ENCODE measurements around the gene TMEM218. TPM values are rescaled to one million over a fixed set of nuclear protein-coding genes. Genes with fewer than 3 reads are reported as not detected.

Gene TMEM218
- total RNA-seq, 4 donors from 2014 or later = 9.9 to 19.9 (median 14.6) TPM

GRCh38 chr11:125155100-125155444 lies 43.6 kb upstream of the TMEM218 start:
- Histone ChIP-seq H3K27ac (no peak overlapping the region), H3K9me3 (no peaks in the 10 kb centered on the region), H3K36me3 (no peaks in the 10 kb centered on the region), H3K4me1 (peaks cover 4% of the 10 kb centered on the region), H3K27me3 (peaks cover 16% of the 10 kb centered on the region), H3K4me3 (no peak overlapping the region)
- WGBS = 88% methylated on average over 6 of the region's 6 CpGs
- TF ChIP-seq CTCF (IDR thresholded peaks at IDR 0.05) = no peak
- TF ChIP-seq POLR2A (IDR thresholded peaks at IDR 0.05) = no peak
- TF ChIP-seq POLR2AphosphoS5 (IDR thresholded peaks at IDR 0.05) = no peak
- TF ChIP-seq EP300 (IDR thresholded peaks at IDR 0.05) = no peak
- DNase-seq (ENCODE audit: low spot score in 2 of 2) = peak in 1 of 2 donors; percentile 35

GRCh38 chr11:125154378-125155099 lies 43.1 kb upstream of the TMEM218 start:
- no peak overlapping the region for H3K4me3 ChIP-seq
- H3K27me3 ChIP-seq = peaks cover 14% of the 10 kb centered on the region
- DNase-seq (ENCODE audit: low spot score in 2 of 2) = peak in 1 of 2 donors; percentile 25
- WGBS = 64% methylated on average over 7 of the region's 7 CpGs
- no peaks in the 10 kb centered on the region for H3K9me3 ChIP-seq
- H3K27ac ChIP-seq = no peak overlapping the region
- H3K36me3 ChIP-seq = no peaks in the 10 kb centered on the region
- peaks cover 4% of the 10 kb centered on the region for H3K4me1 ChIP-seq
- TF ChIP-seq EP300 (IDR thresholded peaks at IDR 0.05) (no peak), POLR2AphosphoS5 (IDR thresholded peaks at IDR 0.05) (no peak), CTCF (IDR thresholded peaks at IDR 0.05) (no peak), POLR2A (IDR thresholded peaks at IDR 0.05) (no peak)

- no peak for DNase-seq (ENCODE audit: low spot score in 2 of 2)
- Histone ChIP-seq H3K27ac (no peak overlapping the region), H3K4me1 (peaks cover 4% of the 10 kb centered on the region), H3K9me3 (no peaks in the 10 kb centered on the region), H3K4me3 (no peak overlapping the region), H3K36me3 (no peaks in the 10 kb centered on the region), H3K27me3 (peaks cover 14% of the 10 kb centered on the region)
- TF ChIP-seq POLR2A (IDR thresholded peaks at IDR 0.05) (no peak), POLR2AphosphoS5 (IDR thresholded peaks at IDR 0.05) (no peak)
- WGBS = 83% methylated on average over 2 of the region's 2 CpGs
These were observed 42.4 kb upstream of the TMEM218 start for GRCh38 chr11:125153837-125154236.

- H3K4me1 ChIP-seq = no peaks in the 10 kb centered on the region
- TF ChIP-seq EP300 (IDR thresholded peaks at IDR 0.05) (no peak), CTCF (IDR thresholded peaks at IDR 0.05) (no peak), POLR2AphosphoS5 (IDR thresholded peaks at IDR 0.05) (no peak), POLR2A (IDR thresholded peaks at IDR 0.05) (no peak)
- H3K9me3 ChIP-seq = no peaks in the 10 kb centered on the region
- H3K27me3 ChIP-seq = peaks cover 6% of the 10 kb centered on the region
- no peaks in the 10 kb centered on the region for H3K36me3 ChIP-seq
- WGBS = 86% methylated on average over 5 of the region's 5 CpGs
- no peak for DNase-seq (ENCODE audit: low spot score in 2 of 2)
- H3K4me3 ChIP-seq = no peak overlapping the region
- H3K27ac ChIP-seq = no peak overlapping the region
These were observed 37.3 kb upstream of the TMEM218 start for GRCh38 chr11:125148743-125149142.

GRCh38 chr11:125148011-125148410 lies 36.6 kb upstream of the TMEM218 start:
- TF ChIP-seq EP300 (IDR thresholded peaks at IDR 0.05) (no peak), POLR2A (IDR thresholded peaks at IDR 0.05) (no peak), CTCF (IDR thresholded peaks at IDR 0.05) (no peak), POLR2AphosphoS5 (IDR thresholded peaks at IDR 0.05) (no peak)
- no peaks in the 10 kb centered on the region for H3K4me1 ChIP-seq
- H3K27me3 ChIP-seq = peaks cover 10% of the 10 kb centered on the region
- H3K4me3 ChIP-seq = no peak overlapping the region
- no peaks in the 10 kb centered on the region for H3K9me3 ChIP-seq
- H3K27ac ChIP-seq = no peak overlapping the region
- H3K36me3 ChIP-seq = no peaks in the 10 kb centered on the region
- DNase-seq (ENCODE audit: low spot score in 2 of 2) = no peak

Data from suprapubic skin (tissue), 4 donors.